HL-60/S4 treated with retinoic acid at 250 ng/mL for 4 days and 3 days (cell line): ENCODE results near the gene METTL3.

Experiments
- in situ Hi-C: fragments of 300-500 bp; cut with MboI; formaldehyde crosslinking; loops from 2 replicates; pipeline ENCODE4 v1.7.0; 2022; ENCODE audit warnings: low sequenced_read_pairs

METTL3 gene

DNA sequence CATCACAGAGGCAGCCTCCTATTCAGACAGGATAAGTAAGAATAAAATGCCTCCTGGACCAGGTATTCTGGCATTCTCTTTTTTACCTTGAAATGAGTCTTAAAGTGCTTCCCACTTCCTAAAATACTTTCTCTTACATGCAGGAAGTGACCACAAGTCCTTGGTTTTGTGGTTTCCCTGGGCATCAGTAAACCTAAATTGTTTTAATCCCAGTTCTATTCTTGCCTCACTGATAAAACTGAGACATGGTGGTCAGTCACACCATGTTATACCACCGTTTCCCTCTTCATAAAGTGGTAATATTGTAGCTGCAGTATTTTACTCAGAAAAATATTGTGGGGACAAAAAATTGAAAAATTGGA, 16.2 kb upstream of the METTL3 start:
- in situ Hi-C loops, result no loop called here

DNA sequence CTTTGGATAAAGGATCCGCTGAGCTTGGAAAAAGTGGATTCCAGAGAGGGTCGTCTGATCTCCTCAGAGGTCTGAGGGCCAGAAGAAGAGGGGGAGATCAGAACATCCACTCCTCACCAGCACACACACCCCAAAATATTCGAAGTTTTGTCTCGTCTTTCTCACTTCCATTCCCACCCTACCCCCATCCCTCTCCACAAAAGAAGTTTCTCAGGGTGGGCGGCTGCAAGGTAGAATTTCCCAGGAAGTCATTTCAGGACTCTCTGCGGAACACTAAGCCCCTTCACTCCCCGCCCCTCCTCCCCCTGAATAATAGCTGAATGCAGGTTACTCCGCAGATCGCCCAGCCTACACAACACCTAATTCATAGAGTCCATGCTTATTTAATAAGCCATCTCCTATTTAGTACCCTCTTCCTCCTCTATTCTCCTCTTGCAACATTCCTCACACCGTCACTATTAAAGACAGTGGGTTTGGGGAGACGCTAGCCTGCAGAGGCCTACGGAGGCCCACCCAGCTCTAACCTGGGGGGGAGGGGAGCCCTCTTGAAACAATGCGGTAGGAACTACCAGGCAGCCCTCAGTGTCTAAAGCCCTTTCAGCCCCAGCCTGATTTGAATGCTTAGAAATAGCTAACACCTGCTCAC, 15.7 kb upstream of the METTL3 start:
- in situ Hi-C loops, result no loop called here

DNA sequence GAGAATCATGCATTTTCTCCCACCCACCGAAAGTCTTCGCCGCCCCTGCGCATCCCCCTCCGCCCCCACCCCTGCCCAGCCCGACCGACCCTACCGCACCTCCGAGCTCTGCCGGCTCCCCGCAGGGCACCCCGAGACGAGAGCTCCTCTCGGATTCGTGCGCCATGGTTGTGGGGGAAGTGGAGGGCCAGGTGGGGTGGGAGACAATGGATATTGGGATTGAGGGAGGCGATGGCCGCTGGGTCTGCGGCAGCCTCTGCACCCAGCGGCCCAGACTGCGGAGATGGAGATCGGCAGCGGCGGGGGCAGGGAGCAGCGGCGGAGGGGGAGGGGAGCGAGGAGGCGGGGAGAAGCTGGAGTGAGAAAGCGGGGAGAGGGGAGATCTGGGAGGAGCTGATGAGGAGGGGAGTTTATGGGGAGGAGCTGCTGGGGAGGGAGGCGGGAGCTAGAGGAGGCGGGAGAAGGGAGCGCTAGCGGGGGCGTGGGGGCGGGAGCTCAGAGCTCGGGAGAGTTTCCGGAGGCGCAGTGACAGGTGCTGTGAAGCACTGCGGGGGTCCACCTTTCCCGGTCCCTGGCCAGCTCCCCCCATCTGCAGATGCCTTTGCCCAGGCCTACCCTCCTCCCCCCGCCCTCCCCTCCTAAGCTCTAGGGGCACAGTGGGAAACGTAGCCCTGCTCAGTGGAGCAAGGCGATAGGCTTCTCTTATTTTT, 15.0 kb upstream of the METTL3 start, which contains the start of gene SALL2:
Gene SALL2 (minus strand): TSS at position 385 of the 710 bp plus-strand sequence. CDS start 219 bp downstream, at position 166.
- in situ Hi-C loops, result no loop called here

DNA sequence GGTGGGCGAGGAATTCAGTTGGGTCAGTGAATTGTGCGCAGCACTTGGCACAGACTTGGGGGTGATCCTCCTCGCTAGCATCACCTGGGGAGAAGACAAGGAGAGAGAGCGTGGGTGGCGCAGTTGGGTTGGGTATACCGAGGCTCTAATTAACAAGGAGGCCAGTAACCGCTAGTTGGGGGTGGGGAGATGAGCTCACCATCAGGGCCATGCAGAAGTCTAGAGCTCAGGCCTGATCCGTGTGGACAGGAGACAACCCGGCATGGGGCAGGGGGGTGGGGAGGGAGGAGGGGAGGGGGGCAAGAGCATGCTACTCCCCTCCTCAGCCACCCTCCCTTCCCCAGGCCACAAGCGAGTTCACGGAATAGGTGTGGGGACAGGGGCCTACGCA, 14.4 kb upstream of the METTL3 start:
- in situ Hi-C loops, result no loop called here

DNA sequence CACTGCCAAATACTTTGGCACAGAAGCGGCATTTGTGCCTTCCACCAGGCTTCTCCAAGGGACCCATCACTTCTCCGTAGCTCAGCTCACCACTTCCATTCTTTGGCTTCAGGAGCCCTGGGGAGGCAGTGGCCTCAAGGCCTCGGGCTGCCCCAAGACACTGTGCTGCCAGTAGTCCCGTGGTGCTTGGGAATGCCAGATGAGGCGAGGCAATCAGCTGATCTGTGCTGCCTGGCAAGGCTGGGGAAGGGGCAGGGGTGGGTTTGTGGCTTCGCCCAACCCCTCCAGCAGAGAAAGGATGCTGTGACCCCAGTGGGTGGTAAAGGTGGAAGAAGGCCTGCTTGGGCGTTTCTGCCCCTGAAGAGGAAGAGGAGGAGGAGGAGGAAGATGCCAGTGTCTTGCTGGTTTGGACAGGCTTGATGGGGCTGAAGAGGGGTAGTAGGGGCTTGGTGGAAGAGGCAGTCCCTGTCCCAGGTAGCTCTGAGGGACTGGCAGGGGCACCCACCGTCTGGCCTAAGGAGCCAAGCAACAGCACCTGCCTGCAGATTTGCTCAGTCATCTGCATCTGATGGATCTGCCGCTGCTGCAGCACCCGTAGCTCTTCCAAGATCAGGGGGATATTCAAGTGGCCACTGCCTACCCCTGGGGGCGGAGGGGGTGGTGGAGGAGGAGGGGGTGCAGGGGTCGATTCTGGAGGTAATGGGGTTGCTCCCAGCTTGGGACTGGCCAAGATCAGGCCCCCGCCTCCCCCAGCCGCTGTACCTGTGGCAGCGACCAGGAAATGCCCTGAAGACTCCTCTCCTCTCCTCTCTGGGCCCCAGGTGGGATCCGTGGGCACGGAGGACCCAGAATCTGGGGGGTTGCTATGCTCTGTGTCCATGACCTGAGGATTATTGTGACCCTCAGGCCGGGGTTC, 13.7 kb upstream of the METTL3 start:
- in situ Hi-C loops, result no loop called here

- in situ Hi-C loops, result no loop called here
These were observed 12.1 kb upstream of the METTL3 start for GRCh38 chr14:21523203-21523602.

DNA sequence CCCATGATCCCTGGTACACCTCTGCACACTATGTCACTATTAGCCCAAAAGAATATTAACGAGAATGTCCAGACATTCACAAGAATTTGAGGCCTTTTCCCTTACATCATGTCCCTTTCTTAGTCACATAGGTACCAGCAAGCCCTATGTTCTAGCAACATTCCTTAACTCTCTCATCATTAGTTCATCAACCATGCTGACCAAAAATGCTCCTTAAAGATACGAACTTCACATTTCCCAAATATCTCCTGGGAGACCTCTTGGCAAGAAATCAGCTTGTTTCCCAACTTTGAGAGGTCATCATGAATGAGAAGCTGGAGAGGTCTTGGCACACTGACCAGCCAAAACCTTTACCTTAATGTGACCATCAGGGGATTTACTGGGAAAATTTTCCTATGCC, 10.4 kb upstream of the METTL3 start:
- in situ Hi-C loops, result no loop called here

DNA sequence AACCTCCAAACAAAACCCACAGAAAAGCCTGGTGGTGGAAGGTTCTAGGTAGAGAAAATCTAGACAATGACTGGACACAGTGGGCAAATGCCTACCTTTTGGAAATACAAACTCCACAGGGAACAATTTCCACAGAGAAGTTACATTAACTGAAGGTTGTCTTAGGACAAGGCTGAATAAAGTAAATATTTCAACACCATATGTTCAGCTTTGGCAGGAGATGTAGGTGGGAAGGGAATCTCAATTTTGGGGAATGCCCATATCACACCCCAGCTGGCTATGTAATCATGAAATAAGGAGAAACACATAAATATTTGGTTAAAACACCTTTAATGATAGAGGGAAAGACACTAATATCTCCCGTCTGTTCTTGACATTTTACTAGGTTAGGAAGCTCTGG, 9.6 kb upstream of the METTL3 start:
- in situ Hi-C loops, result no loop called here

DNA sequence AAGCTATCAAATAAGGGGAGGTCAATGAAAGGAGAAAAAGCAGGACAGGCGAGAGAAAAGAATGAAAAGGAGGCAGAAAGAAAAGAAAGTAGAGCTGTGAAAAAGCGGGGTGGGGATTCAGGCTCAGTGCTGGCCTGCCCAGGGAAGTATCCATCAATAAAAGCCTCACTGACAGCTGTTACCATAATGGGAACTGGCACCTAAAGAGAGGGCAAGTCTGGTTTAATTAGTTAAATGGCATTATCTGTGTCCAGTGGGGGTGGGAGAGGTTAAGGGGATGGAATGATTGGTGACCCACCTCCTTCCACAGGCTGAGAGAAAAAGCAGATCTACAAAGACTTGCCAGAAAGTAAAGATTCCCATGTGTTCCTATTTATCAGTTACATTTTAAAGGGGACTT, 7.6 kb upstream of the METTL3 start:
- in situ Hi-C loops, result no loop called here

DNA sequence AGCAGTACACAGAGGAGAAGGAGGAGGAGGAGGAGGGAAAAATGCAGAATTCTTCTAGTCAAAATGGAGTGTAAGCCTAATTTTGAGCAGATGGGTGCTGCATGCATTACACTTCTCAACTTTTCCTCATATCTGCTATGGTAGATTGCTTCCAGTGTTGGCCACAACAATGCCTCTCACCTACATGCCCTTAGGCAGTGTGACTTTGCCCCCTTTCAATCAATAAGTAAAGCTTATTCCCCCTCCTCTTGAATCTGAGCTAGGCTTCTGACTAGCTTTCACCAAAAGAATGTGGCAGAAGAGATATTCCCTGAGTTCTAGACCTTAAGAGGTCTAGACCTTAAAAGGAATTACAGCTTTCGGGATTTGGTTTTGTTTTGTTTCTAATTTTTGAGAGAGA, 3.2 kb upstream of the METTL3 start:
- in situ Hi-C loops, result no loop called here

DNA sequence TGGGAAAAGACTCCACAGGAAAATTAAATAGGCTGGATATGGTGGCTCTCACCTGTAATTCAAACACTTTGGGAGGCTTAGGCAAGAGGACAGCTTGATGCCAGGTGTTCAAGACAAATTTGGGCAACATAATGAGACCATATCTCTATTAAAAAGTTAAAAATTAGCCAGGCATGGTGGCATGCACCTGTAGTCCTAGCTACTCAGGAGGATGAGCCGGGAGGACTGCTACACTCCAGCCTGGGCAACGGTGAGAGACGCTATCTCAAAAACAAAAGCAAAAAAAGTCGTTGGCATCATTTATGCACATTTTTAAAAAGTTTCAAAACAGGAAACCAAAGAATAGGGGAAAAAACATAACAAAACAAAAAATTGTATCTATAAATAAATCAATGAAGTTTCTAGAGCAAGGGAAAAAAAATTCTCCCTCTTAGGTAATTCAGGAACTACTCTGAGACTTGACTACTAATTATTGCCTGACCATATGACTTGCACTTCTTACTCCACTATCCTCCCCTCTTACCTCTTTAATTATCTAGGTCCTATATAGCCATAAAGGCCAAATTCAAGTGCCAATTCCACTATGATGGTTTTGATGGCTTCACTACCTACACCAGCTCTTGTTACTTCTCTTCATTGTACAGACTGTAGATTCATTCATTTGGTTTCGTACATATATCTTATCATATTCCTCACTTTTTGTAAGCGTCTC, 1.6 kb downstream of the METTL3 start:
- in situ Hi-C loops, result no loop called here

DNA sequence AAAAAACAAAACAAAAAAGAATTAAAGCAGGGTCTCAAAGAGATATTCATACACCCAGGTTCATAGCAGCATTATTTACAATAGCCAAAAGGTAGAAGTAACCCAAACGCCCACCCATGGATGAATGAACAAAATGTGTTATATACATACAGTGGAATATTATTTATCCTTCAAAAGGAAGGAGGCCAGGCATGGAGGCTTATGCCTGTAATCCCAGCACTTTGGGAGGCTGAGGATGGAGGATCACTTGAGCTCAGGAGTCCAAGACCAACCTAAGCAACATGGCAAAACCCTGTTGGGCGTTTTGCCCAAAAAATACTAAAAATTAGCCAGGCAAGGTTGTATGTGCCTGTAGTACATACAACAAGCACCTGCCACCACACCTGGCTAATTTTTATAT, 4.6 kb downstream of the METTL3 start:
- in situ Hi-C loops, result no loop called here

DNA sequence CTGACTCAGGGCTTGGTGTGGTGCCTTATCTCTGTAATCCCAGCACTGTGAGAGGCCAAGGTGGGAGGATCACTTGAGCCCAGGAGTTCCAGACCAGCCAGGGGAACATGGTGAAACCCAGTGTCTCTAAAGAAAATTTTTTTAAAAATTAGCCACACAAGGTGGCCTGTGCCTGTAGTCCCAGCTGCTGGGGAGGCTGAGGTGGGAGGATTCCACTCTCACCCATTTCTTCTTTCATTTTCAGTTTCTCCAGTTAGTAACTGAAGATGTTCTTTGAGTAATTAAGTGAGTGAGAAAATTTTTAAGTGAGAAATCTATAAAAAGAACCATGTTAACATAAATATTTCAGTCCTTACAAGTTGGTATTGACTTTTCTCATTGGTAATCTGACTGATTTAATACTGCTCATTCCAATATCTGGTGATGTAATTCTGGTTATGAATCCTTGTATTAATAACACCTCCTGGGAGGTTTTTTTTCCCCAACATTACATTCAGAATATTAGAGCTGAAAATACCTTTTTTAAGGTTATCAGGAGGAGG, 6.1 kb downstream of the METTL3 start:
- in situ Hi-C loops, result no loop called here

- in situ Hi-C loops, result no loop called here
These were observed 7.8 kb downstream of the METTL3 start for GRCh38 chr14:21503376-21503775.

DNA sequence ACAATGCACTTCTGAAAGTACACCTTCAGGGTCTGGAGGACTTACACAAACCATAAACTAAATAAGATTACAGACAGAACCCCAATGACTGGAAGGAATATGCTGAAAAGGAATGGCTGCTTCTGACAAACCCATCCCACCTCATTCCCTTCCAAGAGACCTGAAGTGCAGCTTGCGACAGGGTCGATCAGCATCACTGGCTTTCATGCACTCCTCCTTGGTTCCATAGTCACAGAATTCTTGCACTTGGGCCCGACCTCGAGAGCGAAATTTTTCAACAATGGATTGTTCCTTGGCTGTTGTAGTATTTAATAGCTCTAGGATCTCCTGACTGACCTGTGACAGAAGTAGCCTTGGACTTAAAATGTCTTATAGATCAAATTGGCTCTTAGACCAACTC, 9.6 kb downstream of the METTL3 start:
- in situ Hi-C loops, result no loop called here

DNA sequence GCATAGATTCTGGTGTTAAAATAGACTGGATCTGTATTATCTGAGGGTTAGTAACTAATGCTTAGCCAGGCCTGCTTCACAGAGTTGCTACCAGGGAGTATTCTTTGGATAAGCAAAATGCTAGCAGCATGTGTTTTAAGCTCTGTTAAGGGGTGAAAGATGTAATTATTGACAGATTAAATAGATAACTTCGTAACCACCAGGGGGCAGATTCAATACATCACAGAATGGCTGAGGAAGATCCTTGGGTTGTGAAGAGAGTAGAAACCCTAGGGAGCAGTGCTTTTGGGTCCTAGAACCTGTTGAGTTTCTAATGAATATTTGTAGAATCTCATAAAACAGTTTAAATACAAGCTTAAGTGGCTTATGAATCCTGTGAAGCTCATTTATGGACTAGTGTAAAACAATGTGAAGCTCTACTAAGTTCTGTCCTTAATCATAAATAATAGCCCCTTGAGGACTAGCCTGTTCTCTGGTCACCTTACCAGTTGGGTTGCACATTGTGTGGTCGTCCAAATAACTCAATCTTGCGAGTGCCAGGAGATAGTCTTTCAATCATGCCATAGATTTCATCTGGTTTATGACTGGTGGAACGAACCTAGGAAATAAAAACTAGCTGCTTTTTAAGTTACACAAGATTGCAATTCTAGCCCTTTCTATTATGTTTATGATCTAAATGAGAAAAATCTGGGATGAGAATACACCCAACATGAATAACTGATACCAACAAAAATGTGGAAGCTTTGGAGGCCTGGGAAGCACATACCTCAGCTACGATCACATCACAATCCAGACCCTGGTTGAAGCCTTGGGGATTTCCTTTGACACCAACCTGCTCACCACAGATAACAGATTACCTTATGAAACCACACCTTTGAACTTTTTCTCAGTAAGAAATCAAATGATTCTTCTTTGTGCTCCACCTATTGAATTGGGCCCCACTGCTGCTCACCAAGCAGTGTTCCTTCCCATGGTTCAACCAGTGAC, 12.3 kb downstream of the METTL3 start:
- in situ Hi-C loops, result no loop called here

DNA sequence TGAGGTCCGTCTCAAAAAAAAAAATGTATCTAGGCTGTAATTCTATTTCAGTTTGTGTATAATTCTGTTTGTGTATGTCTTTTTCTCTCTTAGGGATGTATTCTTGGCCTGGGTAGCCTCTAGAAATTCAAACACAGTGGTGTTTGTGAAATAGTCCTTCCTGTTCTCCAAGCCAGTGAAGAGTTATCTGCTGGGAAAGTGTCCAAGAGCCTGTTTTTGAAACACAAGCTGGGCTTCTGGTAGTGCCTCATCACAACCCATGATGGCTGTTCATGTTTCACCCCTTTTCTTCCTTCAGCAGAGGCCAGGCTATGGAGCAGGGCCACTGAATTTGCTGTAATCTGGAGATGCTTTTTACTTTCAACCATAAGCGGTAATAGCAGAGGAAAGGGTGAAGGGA, 14.7 kb downstream of the METTL3 start:
- in situ Hi-C loops, result no loop called here

GRCh38 chr14:21494902-21495762, 16.0 kb downstream of the METTL3 start:
- in situ Hi-C loops, result no loop called here

GRCh38 chr14:21486640-21487087, 24.5 kb downstream of the METTL3 start:
- in situ Hi-C loops, result no loop called here
